HCT116 (cell line): Measurements from ENCODE around the gene CPHXL2. TPM values are rescaled to one million over a fixed set of nuclear protein-coding genes. Genes with fewer than 3 reads are reported as not detected.

Experiments used
- ATAC-seq: fragments of 200-7000 bp; cut with Tn5 transposase; 2 replicates; pipeline ENCODE4 v1.9.1; 2020; ENCODE audit warnings: mild to moderate bottlenecking, moderate library complexity
- BruUV-seq: library from RNA; stranded (reverse); fragments of 400-500 nt; replicated peaks from 2 replicates; lab custom pipeline; 2021; lab: Mats Ljungman, UMichigan
- CTCF ChIA-PET: fragments of 300-600 bp; sonication (Branson Sonifier 250); formaldehyde crosslinking; loops from one replicate; lab custom pipeline; 2021; ENCODE audit warnings: antibody characterized with exemption; lab: Charles Lee
- POLR2A ChIA-PET: fragments of 300-600, 350-600 bp; sonication (Branson Sonifier 250); formaldehyde crosslinking; loops from one replicate; lab custom pipeline; 2021; ENCODE audit warnings: antibody characterized with exemption; lab: Charles Lee
- RAD21 ChIA-PET, 2 experiments: fragments of 300-600 bp; sonication (Branson Sonifier 250); formaldehyde crosslinking; loops; one replicate each; lab custom pipeline; 2023; ENCODE audit warnings: low total read pairs in 2 of 2; ENCODE audit not compliant: uncharacterized antibody in 2 of 2, unreplicated experiment in 2 of 2, low non-redundant PET in 1 of 2; lab: Charles Lee
- DNase-seq: peaks from one replicate; pipeline ENCODE4 v3.0.0-alpha.2; 2010; ENCODE audit warnings: low read depth, low spot score
- H2AFZ ChIP-seq: fragments of 200-600 bp; shearing (Covaris generic), sonication (generic); 2 replicates; pipeline ENCODE4 v1.6.1; 2017; ENCODE audit warnings: low read depth, mixed run types, mixed read lengths, antibody characterized with exemption, low read length; ENCODE audit not compliant: poor library complexity, severe bottlenecking
- H3K27ac ChIP-seq: 2 replicates; pipeline ENCODE4 v1.5.1; 2012; ENCODE audit warnings: low read depth, low read length
- H3K27me3 ChIP-seq: fragments of 200-600 bp; sonication (generic); 2 replicates; pipeline ENCODE4 v1.6.1; 2016; ENCODE audit warnings: mixed run types, low read length, mixed read lengths; ENCODE audit not compliant: insufficient read depth
- H3K36me3 ChIP-seq, 2 experiments: fragments of 200-500 bp in 1 of 2; fragments of 200-600 bp in 1 of 2; sonication (Bioruptor generic) in 1 of 2; sonication (generic) in 1 of 2; 2 replicates each; pipeline versions ENCODE4 v1.5.1 to v1.6.1; 2014 to 2016; ENCODE audit warnings: low read length in 2 of 2, inconsistent platforms in 1 of 2, mixed read lengths in 1 of 2, mixed run types in 1 of 2; ENCODE audit not compliant: insufficient read depth in 2 of 2, control insufficient read depth in 1 of 2
- H3K4me1 ChIP-seq, 2 experiments: fragments of 200-600 bp in 1 of 2; sonication (generic) in 1 of 2; 2 replicates each; pipeline versions ENCODE4 v1.5.1 to v1.6.1; 2012 to 2017; ENCODE audit warnings: low read length in 2 of 2, inconsistent platforms in 1 of 2, mild to moderate bottlenecking in 1 of 2, mixed read lengths in 1 of 2, mixed run types in 1 of 2, moderate library complexity in 1 of 2; ENCODE audit not compliant: insufficient read depth in 2 of 2, control insufficient read depth in 1 of 2
- H3K4me2 ChIP-seq: fragments of 200-600 bp; sonication (generic); 2 replicates; pipeline ENCODE4 v1.6.1; 2017; ENCODE audit warnings: mixed run types, low read length, mixed read lengths
- H3K4me3 ChIP-seq, 2 experiments: fragments of 200-600 bp in 1 of 2; sonication (generic) in 1 of 2; replicated peaks in 1 of 2; 2 replicates each; pipeline ENCODE4 v1.5.1; 2011 to 2016; ENCODE audit warnings: low read length in 2 of 2, control low read depth in 1 of 2, low read depth in 1 of 2, mild to moderate bottlenecking in 1 of 2, mixed read lengths in 1 of 2, mixed run types in 1 of 2
- H3K79me2 ChIP-seq: fragments of 200-600 bp; sonication (generic); 2 replicates; pipeline ENCODE4 v1.6.1; 2017; ENCODE audit warnings: mild to moderate bottlenecking, mixed run types, low read length, moderate library complexity, mixed read lengths; ENCODE audit not compliant: insufficient read depth
- H3K9ac ChIP-seq: fragments of 200-600 bp; sonication (generic); 2 replicates; pipeline ENCODE4 v1.6.1; 2016; ENCODE audit warnings: low read length, mixed read lengths
- H3K9me2 ChIP-seq: fragments of 200-600 bp; sonication (generic), shearing (Covaris generic); 2 replicates; pipeline ENCODE4 v1.6.1; 2017; ENCODE audit warnings: mixed run types, mild to moderate bottlenecking, moderate library complexity; ENCODE audit not compliant: insufficient read depth
- H3K9me3 ChIP-seq, 2 experiments: fragments of 200-500 bp in 1 of 2; fragments of 200-600 bp in 1 of 2; sonication (Bioruptor generic) in 1 of 2; sonication (generic) in 1 of 2; 2 replicates each; pipeline ENCODE4 v1.6.1; 2014 to 2017; ENCODE audit warnings: low read length in 2 of 2, mixed read lengths in 2 of 2, inconsistent platforms in 1 of 2, low read depth in 1 of 2, mild to moderate bottlenecking in 1 of 2, mixed run types in 1 of 2, moderate library complexity in 1 of 2; ENCODE audit not compliant: control insufficient read depth in 1 of 2, insufficient read depth in 1 of 2
- H4K20me1 ChIP-seq: fragments of 200-600 bp; sonication (generic), shearing (Covaris generic); 2 replicates; pipeline ENCODE4 v1.6.1; 2017; ENCODE audit warnings: mixed run types, mild to moderate bottlenecking, moderate library complexity; ENCODE audit not compliant: insufficient read depth
- CBX3 ChIP-seq: IDR thresholded peaks from 2 replicates; pipeline ENCODE4 v1.6.1; 2012; ENCODE audit warnings: low read depth
- CEBPB ChIP-seq: IDR thresholded peaks from 2 replicates; pipeline ENCODE4 v1.6.1; 2012; ENCODE audit warnings: low read depth
- CTCF ChIP-seq, 3 experiments: fragments of 200-600 bp in 1 of 3; sonication (generic) in 1 of 3; IDR thresholded peaks in 2 of 3; conservative IDR thresholded peaks in 1 of 3; 2 replicates each; pipeline ENCODE4 v1.5.1; 2012 to 2017; ENCODE audit warnings: low read depth in 2 of 3, low read length in 2 of 3, antibody characterized with exemption in 1 of 3, borderline replicate concordance in 1 of 3, control low read depth in 1 of 3, mild to moderate bottlenecking in 1 of 3, mixed read lengths in 1 of 3, mixed run types in 1 of 3, moderate library complexity in 1 of 3; ENCODE audit not compliant: insufficient read depth in 1 of 3
- EGR1 ChIP-seq: IDR thresholded peaks from 2 replicates; pipeline ENCODE4 v1.6.1; 2012; ENCODE audit warnings: low read depth
- ELF1 ChIP-seq: IDR thresholded peaks from 2 replicates; pipeline ENCODE4 v1.6.1; 2012; ENCODE audit warnings: low read depth, borderline replicate concordance
- EZH2 ChIP-seq: fragments of 200-600 bp; sonication (generic); IDR thresholded peaks from 2 replicates; pipeline ENCODE4 v1.6.1; 2017; ENCODE audit warnings: antibody characterized with exemption, mixed run types
- EZH2phosphoT487 ChIP-seq: fragments of 200-600 bp; IDR thresholded peaks from 2 replicates; pipeline ENCODE4 v1.6.1; 2018; ENCODE audit warnings: antibody characterized with exemption, borderline replicate concordance
- JUND ChIP-seq: IDR thresholded peaks from 2 replicates; pipeline ENCODE4 v1.6.1; 2012
- MAX ChIP-seq: IDR thresholded peaks from 2 replicates; pipeline ENCODE4 v1.6.1; 2012
- SIN3A ChIP-seq: IDR thresholded peaks from 2 replicates; pipeline ENCODE4 v1.6.1; 2012; ENCODE audit warnings: low read depth
- SP1 ChIP-seq: IDR thresholded peaks from 2 replicates; pipeline ENCODE4 v1.6.1; 2012; ENCODE audit warnings: low read depth
- SRF ChIP-seq: IDR thresholded peaks from 2 replicates; pipeline ENCODE4 v1.6.1; 2012; ENCODE audit warnings: low read depth
- TCF7L2 ChIP-seq: IDR thresholded peaks from 2 replicates; pipeline ENCODE4 v1.7.0; 2011; ENCODE audit warnings: borderline replicate concordance, inconsistent platforms; ENCODE audit not compliant: insufficient read depth, insufficient read length; ENCODE audit errors: extremely low read depth
- YY1 ChIP-seq: IDR thresholded peaks from 2 replicates; pipeline ENCODE4 v1.6.1; 2011; ENCODE audit warnings: low read length, low read depth, moderate library complexity, mild to moderate bottlenecking; ENCODE audit not compliant: insufficient replicate concordance; ENCODE audit errors: extremely low read depth
- ZBTB33 ChIP-seq: IDR thresholded peaks from 2 replicates; pipeline ENCODE4 v1.6.1; 2011; ENCODE audit warnings: mild to moderate bottlenecking, low read length, moderate library complexity; ENCODE audit not compliant: insufficient replicate concordance; ENCODE audit errors: extremely low read depth
- ZFX ChIP-seq: fragments of 450-650 bp; IDR thresholded peaks from 2 replicates; pipeline ENCODE4 v1.6.1; 2017
- ZNF274 ChIP-seq: fragments of 200-500 bp; sonication (Bioruptor generic); IDR thresholded peaks from 2 replicates; pipeline ENCODE4 v1.6.1; 2014; ENCODE audit warnings: mild to moderate bottlenecking, low read depth, low read length, inconsistent platforms
- intact Hi-C: fragments of 100-400 bp; cut with micrococcal nuclease; formaldehyde crosslinking; loops from 2 replicates; pipeline ENCODE4 v1.10.0; 2022
- total RNA-seq: library from RNA; stranded (reverse); gene quantifications from one replicate; pipeline ENCODE4 v1.2.1, GENCODE V29; 2021; ENCODE audit not compliant: unreplicated experiment

The CPHXL2 gene
- total RNA-seq, 1 experiment from 2014 or later = not detected

GRCh38 chr16:75687361-75687760 lies 10.6 kb upstream of the CPHXL2 start:
- no peaks in the 10 kb centered on the region for H3K4me1 ChIP-seq
- no peaks in the 10 kb centered on the region for H3K9me3 ChIP-seq
- ChIA-PET POLR2A (no interaction called here), CTCF (no interaction called here), RAD21 (no interaction called here)
- H3K79me2 ChIP-seq = no peaks in the 10 kb centered on the region
- H3K27me3 ChIP-seq = no peaks in the 10 kb centered on the region
- no peak overlapping the region for H3K4me2 ChIP-seq
- H3K4me3 ChIP-seq = no peak overlapping the region
- no peak overlapping the region for H2AFZ ChIP-seq
- no peaks in the 10 kb centered on the region for H3K36me3 ChIP-seq
- TF ChIP-seq CBX3 = no peak
- TF ChIP-seq MAX = no peak
- no peak for TF ChIP-seq YY1
- no peak for TF ChIP-seq CEBPB
- TF ChIP-seq TCF7L2 = no peak
- no peak for TF ChIP-seq SP1
- no peak for TF ChIP-seq ZBTB33
- no peak for TF ChIP-seq JUND
- TF ChIP-seq SIN3A = no peak
- no peak for TF ChIP-seq EZH2phosphoT487
- TF ChIP-seq EZH2 = no peak
- TF ChIP-seq ELF1 = no peak
- no peak for TF ChIP-seq ZFX
- TF ChIP-seq SRF = no peak
- no peak for TF ChIP-seq EGR1
- no peak for TF ChIP-seq ZNF274
- no peak for TF ChIP-seq CTCF (IDR thresholded peaks at IDR 0.05 in 2 of 3, conservative IDR thresholded peaks at IDR 0.05 in 1 of 3; ENCODE audit: borderline replicate concordance in 1 of 3, insufficient read depth in 1 of 3, low read depth in 2 of 3, low read length in 2 of 3)
- no peaks in the 10 kb centered on the region for H3K9me2 ChIP-seq
- no peak overlapping the region for H3K27ac ChIP-seq
- no peak overlapping the region for H3K9ac ChIP-seq
- no peaks in the 10 kb centered on the region for H4K20me1 ChIP-seq
- ATAC-seq (no peak), DNase-seq (no peak)
- intact Hi-C loops = no loop called here
- BruUV-seq = no TSS peak
